ENCODE data around the gene PAK5.

- TF ChIP-seq CTCF (conservative IDR thresholded peaks at IDR 0.05; ENCODE audit: low read depth, low read length) (no peak), EZH2phosphoT487 (IDR thresholded peaks at IDR 0.05; ENCODE audit: borderline replicate concordance, low read length) (no peak), EZH2 (IDR thresholded peaks at IDR 0.05; ENCODE audit: low read length, unreplicated experiment) (no peak)
Observed at GRCh38 chr20:9807136-9807535, 31.7 kb downstream of the PAK5 start.

Measured in PC-3 (cell line).